Tibial nerve (tissue), 4 donors: ENCODE data around the gene PPP1R14C.

Source experiments
- CTCF ChIP-seq, 5 experiments: fragments of 200-600 bp in 3 of 5; fragments of 450-650 bp in 2 of 5; sonication (generic) in 3 of 5; IDR thresholded peaks; one replicate each; pipeline ENCODE4 v1.5.1; 2016 to 2019; ENCODE audit warnings: antibody characterized with exemption in 5 of 5, mild to moderate bottlenecking in 3 of 5, moderate library complexity in 2 of 5
- EP300 ChIP-seq, 2 donors: sonication (generic); formaldehyde crosslinking; IDR thresholded peaks; one replicate each; pipeline ENCODE4 v1.6.1; 2017; ENCODE audit warnings: antibody characterized with exemption in 2 of 2, mild to moderate bottlenecking in 1 of 2

GRCh38 chr6:150243620-150244314, 100.9 kb downstream of the PPP1R14C start:
- TF ChIP-seq CTCF (IDR thresholded peaks at IDR 0.05) (no peak), EP300 (IDR thresholded peaks at IDR 0.05) (no peak)
